ENCODE data around the gene TXNRD2. TPM values are rescaled to one million over a fixed set of nuclear protein-coding genes. Genes with fewer than 3 reads are reported as not detected.

Gene TXNRD2
- total RNA-seq, 1 experiment from 2014 or later: 23.0 TPM

DNA sequence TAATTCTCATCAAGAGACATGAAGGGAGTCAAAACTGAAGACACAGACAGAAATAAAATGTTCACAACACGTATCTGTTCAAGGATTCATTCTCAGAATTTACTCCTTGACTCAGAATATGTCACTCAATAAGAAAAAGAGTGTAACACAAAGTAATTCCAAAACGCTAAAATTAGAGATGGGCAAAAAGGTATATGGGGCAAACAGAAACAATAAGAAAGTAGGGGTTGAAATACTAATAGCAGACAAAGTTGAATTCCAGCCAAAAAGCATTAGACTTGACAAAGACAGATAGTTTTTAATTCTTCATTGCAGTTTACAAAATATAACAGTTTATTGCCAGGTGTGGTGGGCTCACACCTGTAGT, 113.6 kb downstream of the TXNRD2 start:
- POLR2A ChIA-PET (ENCODE audit: unreplicated experiment): no interaction called here
- intact Hi-C loops (cut with micrococcal nuclease): no loop called here
- no peak for ATAC-seq
- H3K4me3 ChIP-seq (ENCODE audit: low read length): no peak overlapping the region
- no peaks in the 10 kb centered on the region for H3K27me3 ChIP-seq (ENCODE audit: low read length)
- H3K27ac ChIP-seq (ENCODE audit: low read length): no peak overlapping the region
- H3K9me3 ChIP-seq (ENCODE audit: low read length): no peaks in the 10 kb centered on the region
- DNase-seq: no peak
- BruUV-seq (replicated peaks): no TSS peak
- TF ChIP-seq EZH2 (IDR thresholded peaks at IDR 0.05; ENCODE audit: low read length, unreplicated experiment): no peak
- H3F3A ChIP-seq (ENCODE audit: low read length, unreplicated experiment): no peaks in the 10 kb centered on the region
- no peaks in the 10 kb centered on the region for H4K20me1 ChIP-seq (ENCODE audit: low read length)
- H3K79me2 ChIP-seq (ENCODE audit: low read length): no peaks in the 10 kb centered on the region
- CTCF ChIA-PET: no interaction called here
- no peak overlapping the region for H3K4me2 ChIP-seq (ENCODE audit: low read length)
- H3K9ac ChIP-seq (ENCODE audit: low read length): no peak overlapping the region
- H3K4me1 ChIP-seq (ENCODE audit: insufficient read depth, low read length): no peaks in the 10 kb centered on the region
- no peaks in the 10 kb centered on the region for H3K9me2 ChIP-seq (replicated peaks; ENCODE audit: low read length)
- no peak overlapping the region for H2AFZ ChIP-seq (ENCODE audit: low read length)
- H3K36me3 ChIP-seq (ENCODE audit: low read depth, low read length): no peaks in the 10 kb centered on the region

DNA sequence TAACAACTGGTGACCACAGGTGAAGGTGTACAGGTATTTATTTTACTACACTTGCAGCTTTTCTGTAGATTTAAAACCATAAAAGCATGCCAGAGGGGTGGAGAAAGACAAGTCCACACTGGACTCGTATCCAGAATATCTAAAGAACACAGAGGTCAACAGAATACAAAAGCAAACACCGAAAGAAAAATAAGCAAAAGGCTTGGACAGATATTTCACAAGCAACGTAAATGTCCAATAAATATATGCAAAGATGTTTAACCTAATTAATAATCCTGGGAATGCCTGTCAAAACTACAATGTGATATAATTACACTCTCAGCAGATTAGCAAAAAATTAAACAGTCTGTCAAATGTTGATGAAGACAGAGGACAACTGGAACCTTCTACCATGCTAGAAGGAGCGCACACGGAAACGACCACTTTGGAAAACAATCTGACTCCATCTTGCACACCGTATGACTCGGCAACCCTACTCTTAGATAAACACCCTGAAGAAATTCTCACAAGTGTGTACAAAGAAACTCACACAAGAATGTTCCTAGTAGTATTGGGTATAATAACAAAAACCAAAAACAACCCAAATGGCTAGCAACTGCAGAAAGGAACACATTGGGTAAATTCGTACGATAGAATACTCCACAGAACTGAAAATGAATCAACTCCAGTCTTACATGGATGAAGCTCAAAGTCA, 114.1 kb downstream of the TXNRD2 start:
- Histone ChIP-seq H3K4me2 (ENCODE audit: low read length) (no peak overlapping the region), H3K36me3 (ENCODE audit: low read depth, low read length) (no peaks in the 10 kb centered on the region), H3K79me2 (ENCODE audit: low read length) (no peaks in the 10 kb centered on the region), H3F3A (ENCODE audit: low read length, unreplicated experiment) (no peaks in the 10 kb centered on the region), H3K9me2 (replicated peaks; ENCODE audit: low read length) (no peaks in the 10 kb centered on the region), H3K9ac (ENCODE audit: low read length) (no peak overlapping the region), H3K4me1 (ENCODE audit: insufficient read depth, low read length) (no peaks in the 10 kb centered on the region), H3K9me3 (ENCODE audit: low read length) (no peaks in the 10 kb centered on the region), H2AFZ (ENCODE audit: low read length) (no peak overlapping the region), H3K27me3 (ENCODE audit: low read length) (no peaks in the 10 kb centered on the region), H3K4me3 (ENCODE audit: low read length) (no peak overlapping the region), H3K27ac (ENCODE audit: low read length) (no peak overlapping the region), H4K20me1 (ENCODE audit: low read length) (no peaks in the 10 kb centered on the region)
- DNase-seq: no peak
- TF ChIP-seq, protein P1, sequence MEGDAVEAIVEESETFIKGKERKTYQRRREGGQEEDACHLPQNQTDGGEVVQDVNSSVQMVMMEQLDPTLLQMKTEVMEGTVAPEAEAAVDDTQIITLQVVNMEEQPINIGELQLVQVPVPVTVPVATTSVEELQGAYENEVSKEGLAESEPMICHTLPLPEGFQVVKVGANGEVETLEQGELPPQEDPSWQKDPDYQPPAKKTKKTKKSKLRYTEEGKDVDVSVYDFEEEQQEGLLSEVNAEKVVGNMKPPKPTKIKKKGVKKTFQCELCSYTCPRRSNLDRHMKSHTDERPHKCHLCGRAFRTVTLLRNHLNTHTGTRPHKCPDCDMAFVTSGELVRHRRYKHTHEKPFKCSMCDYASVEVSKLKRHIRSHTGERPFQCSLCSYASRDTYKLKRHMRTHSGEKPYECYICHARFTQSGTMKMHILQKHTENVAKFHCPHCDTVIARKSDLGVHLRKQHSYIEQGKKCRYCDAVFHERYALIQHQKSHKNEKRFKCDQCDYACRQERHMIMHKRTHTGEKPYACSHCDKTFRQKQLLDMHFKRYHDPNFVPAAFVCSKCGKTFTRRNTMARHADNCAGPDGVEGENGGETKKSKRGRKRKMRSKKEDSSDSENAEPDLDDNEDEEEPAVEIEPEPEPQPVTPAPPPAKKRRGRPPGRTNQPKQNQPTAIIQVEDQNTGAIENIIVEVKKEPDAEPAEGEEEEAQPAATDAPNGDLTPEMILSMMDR (conservative IDR thresholded peaks at IDR 0.05; ENCODE audit: low read depth, low read length): no peak
- TF ChIP-seq EZH2 (IDR thresholded peaks at IDR 0.05; ENCODE audit: low read length, unreplicated experiment) (no peak), EZH2phosphoT487 (IDR thresholded peaks at IDR 0.05; ENCODE audit: borderline replicate concordance, low read length) (no peak)
- BruUV-seq (replicated peaks): no TSS peak
- ChIA-PET CTCF (no interaction called here), POLR2A (ENCODE audit: unreplicated experiment) (no interaction called here)
- no peak for ATAC-seq
- intact Hi-C loops (cut with micrococcal nuclease): no loop called here

DNA sequence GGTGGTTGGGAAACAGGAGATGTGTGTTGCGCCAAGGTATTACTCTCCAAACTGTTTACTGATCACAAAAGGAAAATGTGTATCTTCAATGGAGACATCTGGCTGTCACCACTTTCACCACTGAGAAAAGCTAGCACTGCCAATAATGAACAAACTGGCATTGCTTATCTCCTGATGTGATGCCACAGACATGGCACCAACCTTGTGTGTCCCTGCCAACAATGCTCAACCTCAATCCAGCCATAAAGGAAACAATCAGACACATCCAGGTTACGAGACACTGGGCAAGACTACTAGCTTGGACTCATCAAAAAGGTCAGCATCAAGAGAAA, 115.0 kb downstream of the TXNRD2 start:
- ChIA-PET POLR2A (ENCODE audit: unreplicated experiment) (no interaction called here), CTCF (no interaction called here)
- H3K36me3 ChIP-seq (ENCODE audit: low read depth, low read length): no peaks in the 10 kb centered on the region
- no peaks in the 10 kb centered on the region for H3K9me2 ChIP-seq (replicated peaks; ENCODE audit: low read length)
- TF ChIP-seq, protein P1 (conservative IDR thresholded peaks at IDR 0.05; ENCODE audit: low read depth, low read length): no peak
- TF ChIP-seq EZH2 (IDR thresholded peaks at IDR 0.05; ENCODE audit: low read length, unreplicated experiment): no peak
- intact Hi-C loops (cut with micrococcal nuclease): no loop called here
- no peak overlapping the region for H3K4me3 ChIP-seq (ENCODE audit: low read length)
- no peaks in the 10 kb centered on the region for H3K79me2 ChIP-seq (ENCODE audit: low read length)
- H2AFZ ChIP-seq (ENCODE audit: low read length): no peak overlapping the region
- ATAC-seq (no peak), DNase-seq (no peak)
- no peaks in the 10 kb centered on the region for H3K27me3 ChIP-seq (ENCODE audit: low read length)
- H3K4me1 ChIP-seq (ENCODE audit: insufficient read depth, low read length): no peaks in the 10 kb centered on the region
- no peaks in the 10 kb centered on the region for H3F3A ChIP-seq (ENCODE audit: low read length, unreplicated experiment)
- no peak overlapping the region for H3K4me2 ChIP-seq (ENCODE audit: low read length)
- H3K27ac ChIP-seq (ENCODE audit: low read length): no peak overlapping the region
- H3K9me3 ChIP-seq (ENCODE audit: low read length): no peaks in the 10 kb centered on the region
- H4K20me1 ChIP-seq (ENCODE audit: low read length): no peaks in the 10 kb centered on the region
- H3K9ac ChIP-seq (ENCODE audit: low read length): no peak overlapping the region
- BruUV-seq (replicated peaks): no TSS peak

All from PC-3 (cell line).